PC-3 (cell line): ENCODE results near the gene LIX1L. TPM values are rescaled to one million over a fixed set of nuclear protein-coding genes. Genes with fewer than 3 reads are reported as not detected.

Experiments
- ATAC-seq: fragments of 200-7000 bp; cut with Tn5 transposase; 2 replicates; pipeline ENCODE4 v1.9.1; 2020; ENCODE audit warnings: mild to moderate bottlenecking, moderate library complexity
- BruUV-seq: library from RNA; stranded (reverse); fragments of 400-500 nt; replicated peaks from 2 replicates; lab custom pipeline; 2021; lab: Mats Ljungman, UMichigan
- CTCF ChIA-PET: fragments of 300-600 bp; sonication (Branson Sonifier 250); formaldehyde crosslinking; loops from one replicate; lab custom pipeline; 2022; ENCODE audit warnings: antibody characterized with exemption; lab: Charles Lee
- POLR2A ChIA-PET: fragments of 300-600 bp; sonication (Branson Sonifier 250); formaldehyde crosslinking; loops from one replicate; lab custom pipeline; 2022; ENCODE audit warnings: antibody characterized with exemption; ENCODE audit not compliant: unreplicated experiment; lab: Charles Lee
- DNase-seq: peaks from one replicate; pipeline ENCODE4 v3.0.0-alpha.2; 2015
- H2AFZ ChIP-seq: fragments of 300-600 bp; sonication (generic); 2 replicates; pipeline ENCODE4 v1.6.0; 2016; ENCODE audit warnings: antibody characterized with exemption, low read length
- H3F3A ChIP-seq: fragments of 300-600 bp; sonication (generic); one replicate; pipeline ENCODE4 v1.6.0; 2017; ENCODE audit warnings: antibody characterized with exemption, low read length, control low read depth, mild to moderate bottlenecking; ENCODE audit not compliant: unreplicated experiment
- H3K27ac ChIP-seq: fragments of 300-600 bp; sonication (generic); 2 replicates; pipeline ENCODE4 v1.5.1; 2016; ENCODE audit warnings: mild to moderate bottlenecking, low read length
- H3K27me3 ChIP-seq: fragments of 300-600 bp; sonication (generic); 2 replicates; pipeline ENCODE4 v1.6.1; 2016; ENCODE audit warnings: low read length, mixed read lengths
- H3K36me3 ChIP-seq: fragments of 300-600 bp; sonication (generic); 2 replicates; pipeline ENCODE4 v1.6.1; 2016; ENCODE audit warnings: low read depth, mixed run types, low read length, mixed read lengths
- H3K4me1 ChIP-seq: fragments of 300-600 bp; sonication (generic); 2 replicates; pipeline ENCODE4 v1.5.1; 2016; ENCODE audit warnings: low read length; ENCODE audit not compliant: insufficient read depth
- H3K4me2 ChIP-seq: fragments of 300-600 bp; sonication (generic); 2 replicates; pipeline ENCODE4 v1.6.0; 2016; ENCODE audit warnings: low read length
- H3K4me3 ChIP-seq: fragments of 300-600 bp; sonication (generic); 2 replicates; pipeline ENCODE4 v1.5.1; 2016; ENCODE audit warnings: mild to moderate bottlenecking, low read length, mixed read lengths
- H3K79me2 ChIP-seq: fragments of 300-600 bp; sonication (generic); 2 replicates; pipeline ENCODE4 v1.6.1; 2017; ENCODE audit warnings: low read length, mixed read lengths
- H3K9ac ChIP-seq: fragments of 300-600 bp; sonication (generic); 2 replicates; pipeline ENCODE4 v1.6.0; 2016; ENCODE audit warnings: mild to moderate bottlenecking, low read length
- H3K9me2 ChIP-seq: fragments of 300-600 bp; sonication (generic); replicated peaks from 2 replicates; pipeline ENCODE4 v1.6.1; 2016; ENCODE audit warnings: mixed run types, low read length, mixed read lengths
- H3K9me3 ChIP-seq: fragments of 300-600 bp; sonication (generic); 2 replicates; pipeline ENCODE4 v1.6.1; 2016; ENCODE audit warnings: low read length, mixed read lengths
- H4K20me1 ChIP-seq: fragments of 300-600 bp; sonication (generic); 2 replicates; pipeline ENCODE4 v1.6.1; 2016; ENCODE audit warnings: low read length, mixed read lengths
- CTCF ChIP-seq: fragments of 300-600 bp; sonication (generic); conservative IDR thresholded peaks from 2 replicates; pipeline ENCODE4 v1.5.1; 2017; ENCODE audit warnings: antibody characterized with exemption, low read depth, mild to moderate bottlenecking, low read length
- EZH2 ChIP-seq: fragments of 300-600 bp; sonication (generic); IDR thresholded peaks from one replicate; pipeline ENCODE4 v1.6.1; 2017; ENCODE audit warnings: antibody characterized with exemption, mild to moderate bottlenecking, low read length; ENCODE audit not compliant: unreplicated experiment
- EZH2phosphoT487 ChIP-seq: fragments of 300-600 bp; sonication (generic); IDR thresholded peaks from 2 replicates; pipeline ENCODE4 v1.6.1; 2018; ENCODE audit warnings: mild to moderate bottlenecking, antibody characterized with exemption, low read length, borderline replicate concordance
- intact Hi-C: fragments of 100-400 bp; cut with micrococcal nuclease; formaldehyde crosslinking; loops from 2 replicates; pipeline ENCODE4 v1.9.0; 2023
- total RNA-seq: library from RNA; depleted of rRNA; stranded (reverse); fragments of >200 nt; gene quantifications from 2 replicates; pipeline ENCODE4 v1.2.3, GENCODE V29; 2014

Gene LIX1L
- total RNA-seq, 1 experiment from 2014 or later = 12.5 TPM

- peak overlapping the region; percentile 74 for H3K9ac ChIP-seq
- H3K27me3 ChIP-seq = no peaks in the 10 kb centered on the region
- peak overlapping the region; percentile 95 for H3K27ac ChIP-seq
- TF ChIP-seq EZH2phosphoT487 (no peak), CTCF (no peak), EZH2 (no peak)
- no peaks in the 10 kb centered on the region for H3K9me3 ChIP-seq
- peak overlapping the region; percentile 44 for H3K4me3 ChIP-seq
- peaks cover 10% of the 10 kb centered on the region for H3F3A ChIP-seq
- peak overlapping the region; percentile 14; the same call in 1 of the 2 replicates for H2AFZ ChIP-seq
- ATAC-seq (peak; percentile 7), DNase-seq (peak; percentile 50)
- H3K4me1 ChIP-seq = peaks cover 41% of the 10 kb centered on the region
- no peaks in the 10 kb centered on the region for H3K79me2 ChIP-seq
- intact Hi-C loops = loop anchor here (1.0 kb wide), 5 partner anchors 18 to 121 kb away; partner anchors contain the start of genes ITGA10, LIX1L and PIAS3
- CTCF ChIA-PET = interaction anchor here (0.6 to 2.4 kb wide), 10 partner anchors 16 to 145 kb away, joined by 4 to 35 read pairs (median 8); partner anchors contain the start of genes ANKRD34A, ITGA10, NUDT17 and PIAS3
- POLR2A ChIA-PET = interaction anchor here (0.6 to 1.5 kb wide), 6 partner anchors 15 to 35 kb away, joined by 3 to 6 read pairs (median 4); partner anchors contain the start of gene RBM8A
- no peaks in the 10 kb centered on the region for H3K36me3 ChIP-seq
- no peaks in the 10 kb centered on the region for H3K9me2 ChIP-seq
- peak overlapping the region; percentile 75 for H3K4me2 ChIP-seq
- no peaks in the 10 kb centered on the region for H4K20me1 ChIP-seq
- TSS peak; percentile 96 for BruUV-seq
These were observed 65.2 kb downstream of the LIX1L start for GRCh38 chr1:145892486-145893087.

GRCh38 chr1:145891587-145892485, 66.0 kb downstream of the LIX1L start:
- intact Hi-C loops = loop anchor here (1.0 kb wide), 7 partner anchors 18 to 121 kb away; partner anchors contain the start of genes ANKRD34A, ITGA10, LIX1L and NUDT17
- Histone ChIP-seq H3K9ac (peak overlapping the region; percentile 75), H3K36me3 (no peaks in the 10 kb centered on the region), H3K4me2 (peak overlapping the region; percentile 82), H3K27me3 (no peaks in the 10 kb centered on the region), H3K4me3 (peak overlapping the region; percentile 50), H3K9me3 (no peaks in the 10 kb centered on the region), H3F3A (peaks cover 10% of the 10 kb centered on the region), H3K79me2 (no peaks in the 10 kb centered on the region), H4K20me1 (no peaks in the 10 kb centered on the region), H3K27ac (peak overlapping the region; percentile 95), H2AFZ (peak overlapping the region; percentile 48), H3K4me1 (peaks cover 44% of the 10 kb centered on the region), H3K9me2 (no peaks in the 10 kb centered on the region)
- ChIA-PET CTCF (interaction anchor here (0.5 to 2.4 kb wide), 17 partner anchors 17 to 145 kb away, joined by 3 to 35 read pairs (median 6); partner anchors contain the start of genes ANKRD34A, ITGA10, LIX1L and NUDT17), POLR2A (interaction anchor here (0.6 to 1.5 kb wide), 6 partner anchors 16 to 36 kb away, joined by 3 to 6 read pairs (median 4); partner anchors contain the start of gene RBM8A)
- DNase-seq (peak; percentile 100), ATAC-seq (peak; percentile 92)
- BruUV-seq = TSS peak; percentile 41
- TF ChIP-seq EZH2phosphoT487 (no peak), CTCF (peak; percentile 100)
